WTC11 (cell line): ENCODE results near the gene RIN3. TPM values are rescaled to one million over a fixed set of nuclear protein-coding genes. Genes with fewer than 3 reads are reported as not detected.

Source experiments
- ATAC-seq: fragments of 200-7000 bp; cut with Tn5 transposase; 2 replicates; pipeline ENCODE4 v1.10.0; 2021; ENCODE audit warnings: mild to moderate bottlenecking, moderate library complexity
- CTCF ChIA-PET: fragments of 300-600 bp; sonication (Branson Sonifier 250); formaldehyde crosslinking; loops from one replicate; lab custom pipeline; 2021; ENCODE audit warnings: antibody characterized with exemption; lab: Charles Lee
- POLR2A ChIA-PET: fragments of 350-600 bp; sonication (Branson Sonifier 250); formaldehyde crosslinking; loops from one replicate; lab custom pipeline; 2021; ENCODE audit warnings: antibody characterized with exemption; lab: Charles Lee
- DNase-seq: peaks from one replicate; pipeline ENCODE4 v3.0.0; 2021; ENCODE audit warnings: low spot score
- H3K27ac Mint-ChIP-seq: 2 replicates; pipeline ENCODE4 v1.8.0; 2021; ENCODE audit warnings: mixed read lengths
- H3K27me3 Mint-ChIP-seq: 2 replicates; pipeline ENCODE4 v1.8.0; 2021; ENCODE audit warnings: low read depth, mild to moderate bottlenecking, moderate library complexity, mixed read lengths
- H3K36me3 Mint-ChIP-seq: 2 replicates; pipeline ENCODE4 v1.8.0; 2021; ENCODE audit warnings: mixed read lengths
- H3K4me1 Mint-ChIP-seq: 2 replicates; pipeline ENCODE4 v1.8.0; 2022; ENCODE audit warnings: mixed read lengths
- H3K4me3 Mint-ChIP-seq: 2 replicates; pipeline ENCODE4 v1.8.0; 2021; ENCODE audit warnings: mild to moderate bottlenecking, moderate library complexity, mixed read lengths
- H3K9me3 Mint-ChIP-seq: 2 replicates; pipeline ENCODE4 v1.8.0; 2021; ENCODE audit warnings: mixed read lengths
- AFF4 ChIP-seq: sonication (generic); formaldehyde crosslinking; IDR thresholded peaks from 2 replicates; pipeline ENCODE4 v1.8.1; 2023; ENCODE audit warnings: mild to moderate bottlenecking, missing genetic modification reagents, borderline replicate concordance
- AR ChIP-seq: fragments of 250-450 bp; sonication (Bioruptor Pico); IDR thresholded peaks from 2 replicates; pipeline ENCODE4 v1.9.0; 2021; ENCODE audit warnings: mild to moderate bottlenecking
- CREB1 ChIP-seq: sonication (generic); formaldehyde crosslinking; IDR thresholded peaks from 2 replicates; pipeline ENCODE4 v1.8.0; 2023; ENCODE audit warnings: mild to moderate bottlenecking, missing genetic modification reagents
- E2F5 ChIP-seq: sonication (generic); formaldehyde crosslinking; IDR thresholded peaks from 2 replicates; pipeline ENCODE4 v1.8.1; 2022; ENCODE audit warnings: mild to moderate bottlenecking, moderate library complexity, missing genetic modification reagents
- ETV6 ChIP-seq: sonication (generic); formaldehyde crosslinking; IDR thresholded peaks from 2 replicates; pipeline ENCODE4 v1.8.1; 2022; ENCODE audit warnings: mild to moderate bottlenecking, missing genetic modification reagents
- FOXK1 ChIP-seq: sonication (generic); formaldehyde crosslinking; IDR thresholded peaks from 2 replicates; pipeline ENCODE4 v1.8.0; 2022; ENCODE audit warnings: mild to moderate bottlenecking, moderate library complexity, missing genetic modification reagents
- IRF1 ChIP-seq: sonication (generic); formaldehyde crosslinking; IDR thresholded peaks from 2 replicates; pipeline ENCODE4 v1.8.0; 2023; ENCODE audit warnings: missing genetic modification reagents
- MAX ChIP-seq: sonication (generic); formaldehyde crosslinking; IDR thresholded peaks from 2 replicates; pipeline ENCODE4 v1.8.0; 2022; ENCODE audit warnings: mild to moderate bottlenecking, missing genetic modification reagents
- MXD4 ChIP-seq: fragments of 250-450 bp; sonication (Bioruptor Pico); IDR thresholded peaks from 2 replicates; pipeline ENCODE4 v1.8.0; 2021; ENCODE audit warnings: mild to moderate bottlenecking, moderate library complexity, borderline replicate concordance
- NR1H2 ChIP-seq: sonication (generic); formaldehyde crosslinking; IDR thresholded peaks from 2 replicates; pipeline ENCODE4 v1.9.0; 2021; ENCODE audit warnings: mild to moderate bottlenecking, moderate library complexity, missing genetic modification reagents
- NR3C1 ChIP-seq: sonication (generic); formaldehyde crosslinking; conservative IDR thresholded peaks from 2 replicates; pipeline ENCODE4 v1.8.1; 2023; ENCODE audit warnings: low read depth, mild to moderate bottlenecking, missing genetic modification reagents
- PRRX2 ChIP-seq: fragments of 250-450 bp; sonication (Bioruptor Pico); IDR thresholded peaks from 2 replicates; pipeline ENCODE4 v1.8.0; 2021; ENCODE audit warnings: mild to moderate bottlenecking
- SMAD3 ChIP-seq: sonication (generic); formaldehyde crosslinking; IDR thresholded peaks from 2 replicates; pipeline ENCODE4 v1.8.0; 2022; ENCODE audit warnings: missing genetic modification reagents, mild to moderate bottlenecking, borderline replicate concordance
- SP1 ChIP-seq: sonication (generic); formaldehyde crosslinking; conservative IDR thresholded peaks from 2 replicates; pipeline ENCODE4 v1.8.1; 2022; ENCODE audit warnings: missing genetic modification reagents
- TCF7 ChIP-seq: sonication (generic); formaldehyde crosslinking; IDR thresholded peaks from 2 replicates; pipeline ENCODE4 v1.8.0; 2022; ENCODE audit warnings: mild to moderate bottlenecking, low read depth, missing genetic modification reagents, moderate library complexity
- TP53 ChIP-seq: sonication (generic); formaldehyde crosslinking; IDR thresholded peaks from 2 replicates; pipeline ENCODE4 v1.8.1; 2023; ENCODE audit warnings: mild to moderate bottlenecking, missing genetic modification reagents
- ZNF281 ChIP-seq: sonication (generic); formaldehyde crosslinking; IDR thresholded peaks from 2 replicates; pipeline ENCODE4 v1.8.0; 2023; ENCODE audit warnings: mild to moderate bottlenecking, missing genetic modification reagents
- ZNF396 ChIP-seq: fragments of 250-450 bp; sonication (Bioruptor Pico); IDR thresholded peaks from 2 replicates; pipeline ENCODE4 v1.8.0; 2021; ENCODE audit warnings: mild to moderate bottlenecking, moderate library complexity, borderline replicate concordance
- ZNF423 ChIP-seq: fragments of 250-450 bp; sonication (Bioruptor Pico); IDR thresholded peaks from 2 replicates; pipeline ENCODE4 v2.1.2; 2022; ENCODE audit warnings: mild to moderate bottlenecking, moderate library complexity
- ZNF512 ChIP-seq: sonication (generic); formaldehyde crosslinking; IDR thresholded peaks from 2 replicates; pipeline ENCODE4 v1.8.1; 2022; ENCODE audit warnings: missing genetic modification reagents, borderline replicate concordance
- total RNA-seq: library from RNA; stranded (reverse); gene quantifications from 3 replicates; pipeline ENCODE4 v1.2.3, GENCODE V29; 2021

The RIN3 gene
- total RNA-seq, 1 experiment from 2014 or later: 3.3 TPM

GRCh38 chr14:92652413-92653151 lies 139.0 kb downstream of the RIN3 start:
- H3K27ac Mint-ChIP-seq: no peak overlapping the region
- DNase-seq: no peak
- POLR2A ChIA-PET: no interaction called here
- TF ChIP-seq NR3C1 (no peak), CREB1 (CRISPR knock-in tag) (no peak), AR (CRISPR knock-in tag) (no peak), SMAD3 (CRISPR knock-in tag) (no peak), ZNF396 (no peak), FOXK1 (CRISPR knock-in tag) (no peak), E2F5 (CRISPR knock-in tag) (no peak), ETV6 (CRISPR knock-in tag) (no peak), TCF7 (CRISPR knock-in tag) (no peak), ZNF281 (CRISPR knock-in tag) (no peak), ZNF512 (CRISPR knock-in tag) (no peak), ZNF423 (CRISPR knock-in tag) (no peak), MXD4 (CRISPR knock-in tag) (no peak), AFF4 (CRISPR knock-in tag) (no peak), IRF1 (CRISPR knock-in tag) (no peak), NR1H2 (CRISPR knock-in tag) (no peak), TP53 (CRISPR knock-in tag) (no peak), SP1 (CRISPR knock-in tag) (no peak), MAX (no peak), PRRX2 (CRISPR knock-in tag) (no peak)
- ATAC-seq: no peak
- CTCF ChIA-PET: interaction anchor here (0.6 to 1.9 kb wide), 4 partner anchors 34 to 104 kb away, joined by 3 to 4 read pairs (median 3); no protein-coding TSS in a partner anchor
- no peaks in the 10 kb centered on the region for H3K36me3 Mint-ChIP-seq
- H3K9me3 Mint-ChIP-seq: no peaks in the 10 kb centered on the region
- no peaks in the 10 kb centered on the region for H3K27me3 Mint-ChIP-seq
- H3K4me3 Mint-ChIP-seq: no peak overlapping the region
- H3K4me1 Mint-ChIP-seq: no peaks in the 10 kb centered on the region
